ENCODE measurements around the gene GKN1.

GRCh38 chr2:69011611-69012157, 37.2 kb downstream of the GKN1 start:
- no peak for TF ChIP-seq POLR2AphosphoS5 (IDR thresholded peaks at IDR 0.05)
- TF ChIP-seq CTCF (IDR thresholded peaks at IDR 0.05) = no peak
